HG03039 (cell line): ENCODE data around the gene IGSF23.

Experiments used
- ATAC-seq: cut with Tn5 transposase; IDR thresholded peaks from one replicate; pipeline ENCODE4 v1.9.1; 2021; ENCODE audit warnings: mild to moderate bottlenecking, moderate library complexity; ENCODE audit not compliant: unreplicated experiment

IGSF23 gene

DNA sequence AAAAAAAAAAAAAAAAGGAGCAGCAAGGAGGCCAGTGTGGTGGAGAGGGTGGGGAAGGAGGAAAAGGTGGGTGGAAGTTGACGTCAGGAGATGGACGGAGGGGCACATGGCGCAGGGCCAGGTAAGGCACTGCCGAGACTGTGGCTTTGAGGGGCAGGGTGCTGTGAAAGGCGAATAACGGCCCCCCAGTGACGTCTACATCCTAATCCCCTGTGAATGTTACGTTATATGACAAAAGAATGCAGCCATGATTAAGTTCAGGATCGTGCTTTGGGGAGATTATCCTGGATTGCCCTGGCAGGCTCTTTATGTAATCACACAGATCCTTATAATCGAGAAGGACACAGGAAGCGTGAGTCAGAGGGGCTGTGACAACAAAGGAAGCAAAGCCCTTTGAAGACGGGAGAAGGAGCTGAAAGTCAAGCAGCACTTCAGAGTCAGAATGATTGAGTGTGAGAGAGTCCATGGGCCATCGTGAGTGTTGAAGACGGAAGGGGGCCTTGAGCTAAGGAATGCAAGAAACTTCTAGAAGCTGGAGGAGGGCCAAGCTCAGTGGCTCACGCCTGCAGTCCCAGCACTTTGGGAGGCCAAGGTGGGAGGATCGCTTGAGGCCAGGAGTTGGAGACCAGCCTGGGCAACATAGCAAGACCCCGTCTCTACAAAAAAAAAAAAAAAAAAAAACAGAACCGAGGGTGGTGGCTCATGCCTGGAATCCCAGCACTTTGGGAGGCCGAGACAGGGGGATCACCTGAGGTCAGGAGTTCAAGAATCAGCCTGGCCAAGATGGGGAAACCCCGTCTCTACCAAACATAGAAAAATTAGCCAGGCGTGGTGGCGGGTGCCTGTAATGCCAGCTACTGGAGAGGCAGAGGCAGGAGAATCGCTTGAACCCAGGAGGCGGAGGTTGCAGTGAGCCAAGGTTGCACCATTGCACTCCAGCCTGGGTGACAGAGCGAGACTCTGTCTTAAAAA, 71.8 kb downstream of the IGSF23 start:
- no peak for ATAC-seq

GRCh38 chr19:44685877-44686276, 72.5 kb downstream of the IGSF23 start:
- ATAC-seq = no peak
